OCI-LY1 (cell line): Measurements from ENCODE around the gene CNN3.

Source experiments
- H2AFZ ChIP-seq: fragments of 200-600 bp; sonication (generic), shearing (Covaris generic); 2 replicates; pipeline ENCODE4 v1.6.0; 2014; ENCODE audit warnings: antibody characterized with exemption, mild to moderate bottlenecking, low read length
- H3F3A ChIP-seq: fragments of 200-600 bp; sonication (generic), shearing (Covaris generic); 2 replicates; pipeline ENCODE4 v1.6.0; 2014; ENCODE audit warnings: mild to moderate bottlenecking, antibody characterized with exemption, low read length, moderate library complexity; ENCODE audit not compliant: insufficient read depth
- H3K27ac ChIP-seq: fragments of 200-600 bp; sonication (generic); 2 replicates; pipeline ENCODE4 v1.5.1; 2014; ENCODE audit warnings: low read length, mixed run types, mild to moderate bottlenecking, low read depth; ENCODE audit not compliant: poor library complexity, severe bottlenecking
- H3K27me3 ChIP-seq: fragments of 200-600 bp; sonication (generic); 2 replicates; pipeline ENCODE4 v1.6.0; 2014; ENCODE audit warnings: antibody characterized with exemption, mild to moderate bottlenecking, low read length, moderate library complexity; ENCODE audit not compliant: insufficient read depth
- H3K36me3 ChIP-seq: fragments of 200-600 bp; sonication (generic); 2 replicates; pipeline ENCODE4 v1.6.1; 2014; ENCODE audit warnings: mild to moderate bottlenecking, antibody characterized with exemption, low read length, moderate library complexity, mixed read lengths; ENCODE audit not compliant: insufficient read depth
- H3K4me1 ChIP-seq: fragments of 200-600 bp; sonication (generic); 2 replicates; pipeline ENCODE4 v1.5.1; 2014; ENCODE audit warnings: mild to moderate bottlenecking, low read length, moderate library complexity; ENCODE audit not compliant: insufficient read depth, severe bottlenecking
- H3K4me2 ChIP-seq: fragments of 200-600 bp; sonication (generic), shearing (Covaris generic); 2 replicates; pipeline ENCODE4 v1.6.1; 2014; ENCODE audit warnings: low read length
- H3K4me3 ChIP-seq: fragments of 200-600 bp; sonication (generic); 2 replicates; pipeline ENCODE4 v1.5.1; 2014; ENCODE audit warnings: low read length, low read depth, mild to moderate bottlenecking, mixed read lengths; ENCODE audit not compliant: poor library complexity, severe bottlenecking
- H3K79me2 ChIP-seq: fragments of 200-600 bp; shearing (Covaris generic); 2 replicates; pipeline ENCODE4 v1.6.1; 2016; ENCODE audit warnings: mixed run types, low read length, mixed read lengths; ENCODE audit not compliant: insufficient read depth
- H3K9ac ChIP-seq: fragments of 200-600 bp; sonication (generic), shearing (Covaris generic); 2 replicates; pipeline ENCODE4 v1.6.1; 2014; ENCODE audit warnings: mild to moderate bottlenecking, low read length, mixed read lengths
- H3K9me2 ChIP-seq: fragments of 200-600 bp; sonication (generic), shearing (Covaris generic); 2 replicates; pipeline ENCODE4 v1.6.1; 2014; ENCODE audit warnings: low read depth, mild to moderate bottlenecking, low read length, mixed read lengths
- H3K9me3 ChIP-seq: fragments of 200-600 bp; shearing (Covaris generic); 2 replicates; pipeline ENCODE4 v1.6.1; 2014; ENCODE audit warnings: low read length, mixed read lengths
- H4K20me1 ChIP-seq: fragments of 200-600 bp; sonication (generic), shearing (Covaris generic); 2 replicates; pipeline ENCODE4 v1.6.0; 2016; ENCODE audit warnings: mild to moderate bottlenecking, low read length; ENCODE audit not compliant: insufficient read depth
- CTCF ChIP-seq: fragments of 200-600 bp; sonication (generic), shearing (Covaris generic); IDR thresholded peaks from 2 replicates; pipeline ENCODE4 v1.5.1; 2017; ENCODE audit warnings: mild to moderate bottlenecking, antibody characterized with exemption, low read length, moderate library complexity, mixed read lengths
- EZH2 ChIP-seq: fragments of 200-600 bp; sonication (generic), shearing (Covaris generic); IDR thresholded peaks from 2 replicates; pipeline ENCODE4 v1.8.0; 2017; ENCODE audit warnings: borderline replicate concordance, mixed run types, mild to moderate bottlenecking, antibody characterized with exemption, low read length, moderate library complexity, mixed read lengths

Gene CNN3

GRCh38 chr1:94940738-94941137 is 13.8 kb upstream of the CNN3 start:
- no peak overlapping the region for H2AFZ ChIP-seq

GRCh38 chr1:94937820-94938219 is 10.9 kb upstream of the CNN3 start:
- no peaks in the 10 kb centered on the region for H3K4me1 ChIP-seq
- H3K27ac ChIP-seq: no peak overlapping the region

More at GRCh38 chr1:94940738-94941137, 13.8 kb upstream of the CNN3 start:
- no peaks in the 10 kb centered on the region for H3K4me1 ChIP-seq
- no peak overlapping the region for H3K4me3 ChIP-seq
- H3K9me3 ChIP-seq: no peaks in the 10 kb centered on the region
- H3K9me2 ChIP-seq: no peaks in the 10 kb centered on the region
- H3K27ac ChIP-seq: no peak overlapping the region
- no peaks in the 10 kb centered on the region for H3K36me3 ChIP-seq
- H3K9ac ChIP-seq: no peak overlapping the region
- H3F3A ChIP-seq: no peaks in the 10 kb centered on the region
- no peaks in the 10 kb centered on the region for H3K27me3 ChIP-seq
- TF ChIP-seq EZH2: no peak
- TF ChIP-seq CTCF: no peak
- H4K20me1 ChIP-seq: no peaks in the 10 kb centered on the region
- no peak overlapping the region for H3K4me2 ChIP-seq
- H3K79me2 ChIP-seq: no peaks in the 10 kb centered on the region

GRCh38 chr1:94936861-94937620 is 10.1 kb upstream of the CNN3 start:
- no peaks in the 10 kb centered on the region for H3K27me3 ChIP-seq
- no peaks in the 10 kb centered on the region for H3K79me2 ChIP-seq
- TF ChIP-seq CTCF (no peak), EZH2 (no peak)
- no peak overlapping the region for H3K9ac ChIP-seq
- no peak overlapping the region for H3K27ac ChIP-seq
- no peaks in the 10 kb centered on the region for H3K9me2 ChIP-seq
- no peak overlapping the region for H2AFZ ChIP-seq
- H3K9me3 ChIP-seq: no peaks in the 10 kb centered on the region
- H3K4me3 ChIP-seq: no peak overlapping the region
- no peaks in the 10 kb centered on the region for H3F3A ChIP-seq
- no peaks in the 10 kb centered on the region for H3K4me1 ChIP-seq
- no peaks in the 10 kb centered on the region for H4K20me1 ChIP-seq
- no peak overlapping the region for H3K4me2 ChIP-seq
- H3K36me3 ChIP-seq: no peaks in the 10 kb centered on the region

More at GRCh38 chr1:94937820-94938219, 10.9 kb upstream of the CNN3 start:
- H2AFZ ChIP-seq: no peak overlapping the region
- no peaks in the 10 kb centered on the region for H4K20me1 ChIP-seq
- H3K27me3 ChIP-seq: no peaks in the 10 kb centered on the region
- no peaks in the 10 kb centered on the region for H3K9me2 ChIP-seq
- H3K36me3 ChIP-seq: no peaks in the 10 kb centered on the region
- H3F3A ChIP-seq: no peaks in the 10 kb centered on the region
- TF ChIP-seq EZH2 (no peak), CTCF (no peak)
- H3K79me2 ChIP-seq: no peaks in the 10 kb centered on the region
- no peaks in the 10 kb centered on the region for H3K9me3 ChIP-seq
- no peak overlapping the region for H3K9ac ChIP-seq
- H3K4me2 ChIP-seq: no peak overlapping the region
- no peak overlapping the region for H3K4me3 ChIP-seq
